Measurements from ENCODE around the gene DDX20.
"Not testable (repeated sequence)": the region's sequence is repeated elsewhere in the genome, so short reads cannot be mapped to it uniquely, and the experiment has no call there.

- TF ChIP-seq EZH2 (IDR thresholded peaks at IDR 0.05; ENCODE audit: insufficient read depth, poor library complexity, severe bottlenecking); EZH2phosphoT487 (IDR thresholded peaks at IDR 0.05; ENCODE audit: insufficient read depth, low read depth): not testable (repeated sequence)
Measured at GRCh38 chr1:111799722-111800121, 44.0 kb downstream of the DDX20 start.
